Measurements from ENCODE around the gene DFFB.

The DFFB gene

GRCh38 chr1:3834701-3835100, 22.6 kb upstream of the DFFB start:
- DNase-seq, result no peak

DNA sequence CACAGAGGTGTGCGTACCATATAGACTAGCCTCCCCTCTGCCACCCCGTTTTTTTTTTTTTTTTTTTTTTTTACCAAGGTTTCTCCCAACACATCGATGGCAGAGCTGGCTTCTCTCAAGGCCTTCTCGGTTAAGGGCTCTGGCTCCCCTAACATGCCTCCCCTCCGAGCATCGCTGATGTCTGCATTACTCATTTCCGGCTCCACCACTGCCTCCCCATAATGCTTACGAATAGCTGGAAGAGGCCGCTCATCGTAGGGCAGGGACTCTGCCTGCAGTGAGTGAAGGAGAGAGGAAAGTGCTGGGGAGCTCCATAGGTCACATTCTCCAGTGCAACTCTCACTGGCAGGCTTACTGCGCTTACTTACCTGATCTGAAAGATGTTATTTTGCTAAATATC, 20.9 kb upstream of the DFFB start:
- no peak for DNase-seq

GRCh38 chr1:3837200-3837599, 20.1 kb upstream of the DFFB start:
- DNase-seq, result no peak

GRCh38 chr1:3837685-3838084, 19.6 kb upstream of the DFFB start:
- DNase-seq, result no peak

GRCh38 chr1:3838788-3839187, 18.5 kb upstream of the DFFB start:
- no peak for DNase-seq

GRCh38 chr1:3841491-3841890, 15.8 kb upstream of the DFFB start:
- no peak for DNase-seq

GRCh38 chr1:3842912-3843311, 14.4 kb upstream of the DFFB start:
- no peak for DNase-seq

GRCh38 chr1:3846541-3846940, 10.7 kb upstream of the DFFB start:
- no peak for DNase-seq

GRCh38 chr1:3847081-3847480, 10.2 kb upstream of the DFFB start:
- DNase-seq, result no peak

DNA sequence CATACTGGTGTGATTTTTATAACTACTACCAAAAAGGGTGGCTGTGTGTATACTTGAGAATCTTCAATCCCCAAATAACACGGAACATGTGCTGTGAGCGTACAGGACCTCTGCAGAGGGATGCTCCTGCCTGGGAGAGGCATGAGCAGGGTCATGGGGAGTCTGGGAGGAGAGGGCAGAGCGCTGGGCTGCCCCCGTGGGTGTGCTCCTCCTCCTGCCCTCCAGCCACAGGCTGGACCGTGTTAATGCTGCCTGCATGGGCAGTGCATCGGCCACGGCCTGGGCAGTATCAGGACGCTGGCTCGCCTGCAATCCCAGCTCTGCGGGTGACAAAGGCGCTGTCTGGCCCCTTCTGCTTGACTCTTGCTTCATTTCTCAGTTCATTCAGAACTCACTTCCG, 6.4 kb upstream of the DFFB start:
- DNase-seq, result no peak

- DNase-seq, result no peak
Measured at GRCh38 chr1:3851292-3851691, 6.0 kb upstream of the DFFB start.

DNA sequence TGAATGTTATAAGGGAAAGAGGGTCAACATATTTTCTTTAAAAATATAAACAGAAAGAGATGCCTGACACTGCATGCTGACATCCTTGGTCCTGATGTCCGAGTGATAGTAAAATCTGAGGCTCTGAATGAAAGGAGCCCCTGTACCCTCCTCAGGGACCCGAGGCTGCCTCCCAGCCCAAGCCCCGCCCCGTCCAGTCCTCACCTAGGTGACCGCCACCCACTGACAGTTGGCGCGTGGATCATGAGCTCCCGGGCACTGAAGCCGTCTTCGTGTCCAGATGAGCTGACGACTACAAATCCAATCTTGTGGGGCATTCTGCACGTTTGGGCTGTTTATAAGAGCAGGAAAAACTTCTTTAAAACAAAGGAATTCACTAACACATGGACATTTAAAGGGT, 5.2 kb upstream of the DFFB start:
- DNase-seq, result no peak

GRCh38 chr1:3852711-3853485, 4.4 kb upstream of the DFFB start:
- DNase-seq, result no peak

GRCh38 chr1:3857791-3858129, 484 bp downstream of the DFFB start:
- no peak for DNase-seq

DNA sequence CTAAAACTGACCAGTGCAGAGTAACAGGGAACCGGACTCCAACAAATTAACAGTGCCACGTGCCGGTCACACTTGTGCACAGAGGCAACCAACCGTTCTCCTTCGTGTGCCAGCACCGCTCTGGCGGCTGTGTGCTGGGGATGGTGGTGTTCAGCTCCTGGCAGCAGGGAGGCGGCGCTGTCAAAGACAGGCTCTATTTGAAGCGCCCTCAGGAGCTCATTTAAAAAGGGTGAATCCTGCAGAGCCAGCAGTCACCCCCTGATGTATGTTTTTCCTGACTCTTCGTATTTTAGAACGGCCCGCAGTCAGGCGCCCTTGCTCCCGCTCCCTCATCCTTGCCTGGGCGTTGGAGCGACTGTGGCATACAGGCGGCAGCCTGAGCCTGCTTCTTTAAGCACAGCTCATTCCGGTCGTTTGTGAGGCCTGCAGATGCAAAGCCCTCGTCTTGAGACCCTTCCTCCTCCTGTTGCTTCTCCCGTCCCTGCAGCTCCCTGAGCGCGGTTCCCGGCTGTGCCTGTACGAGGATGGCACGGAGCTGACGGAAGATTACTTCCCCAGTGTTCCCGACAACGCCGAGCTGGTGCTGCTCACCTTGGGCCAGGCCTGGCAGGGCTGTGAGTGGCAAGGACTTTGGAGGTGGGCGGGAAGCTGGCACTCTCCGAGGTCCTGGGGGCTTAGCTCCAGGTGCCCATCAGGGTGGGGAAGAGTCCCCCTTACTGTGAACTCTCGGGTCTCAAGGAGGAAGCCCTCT, 1.1 kb downstream of the DFFB start:
- no peak for DNase-seq

DNA sequence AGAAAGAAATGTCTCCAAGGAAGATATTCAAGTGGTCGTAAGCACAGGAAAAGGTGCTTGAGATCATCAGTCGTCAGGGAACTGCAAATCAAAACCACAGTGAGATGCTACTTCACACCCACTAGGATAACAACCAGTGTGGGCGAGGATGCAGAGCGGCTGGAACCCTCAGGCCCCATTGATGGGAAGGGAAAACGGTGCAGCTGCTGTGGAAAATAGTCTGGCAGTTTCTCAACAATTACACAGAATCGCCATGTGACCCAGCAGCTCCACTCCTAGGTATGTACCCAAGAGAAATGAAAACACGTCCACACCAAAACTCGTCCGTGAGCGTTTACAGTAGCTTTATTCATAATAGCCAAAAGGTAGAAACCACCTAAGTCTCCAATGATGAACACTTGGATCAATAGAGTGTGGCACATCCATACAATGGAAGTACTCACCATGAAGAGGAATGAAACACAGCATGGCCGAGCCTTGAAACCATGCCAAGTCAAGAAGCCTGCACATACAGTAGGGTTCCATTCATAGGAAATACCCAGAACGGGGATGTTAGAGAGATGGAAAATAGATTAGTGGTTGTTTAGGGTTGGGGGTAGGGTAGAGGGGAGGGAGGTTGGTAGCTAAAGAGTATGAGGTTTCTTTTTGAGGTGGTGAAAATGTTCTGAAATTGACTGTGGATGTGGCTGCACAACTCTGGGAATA, 6.1 kb downstream of the DFFB start:
- no peak for DNase-seq

DNA sequence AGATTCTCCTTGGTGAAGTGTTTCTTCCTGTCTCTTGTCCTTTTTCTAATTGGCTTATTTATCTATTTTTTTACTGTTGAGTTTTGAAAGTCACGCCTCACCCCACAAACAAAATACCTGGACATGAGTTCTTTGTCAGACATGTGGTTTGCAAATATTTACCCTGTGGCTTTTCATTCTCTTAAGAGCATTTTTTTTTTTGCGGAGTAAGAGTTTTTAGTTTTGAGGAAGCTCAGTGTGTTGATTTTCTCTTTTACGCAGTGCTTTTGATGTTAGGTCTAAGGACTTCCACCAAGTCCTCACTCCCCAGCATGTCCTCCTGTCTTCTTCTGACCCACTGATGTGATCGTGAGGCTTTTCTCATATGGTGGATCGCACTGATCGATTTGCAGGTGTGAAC, 7.6 kb downstream of the DFFB start:
- DNase-seq, result no peak

DNA sequence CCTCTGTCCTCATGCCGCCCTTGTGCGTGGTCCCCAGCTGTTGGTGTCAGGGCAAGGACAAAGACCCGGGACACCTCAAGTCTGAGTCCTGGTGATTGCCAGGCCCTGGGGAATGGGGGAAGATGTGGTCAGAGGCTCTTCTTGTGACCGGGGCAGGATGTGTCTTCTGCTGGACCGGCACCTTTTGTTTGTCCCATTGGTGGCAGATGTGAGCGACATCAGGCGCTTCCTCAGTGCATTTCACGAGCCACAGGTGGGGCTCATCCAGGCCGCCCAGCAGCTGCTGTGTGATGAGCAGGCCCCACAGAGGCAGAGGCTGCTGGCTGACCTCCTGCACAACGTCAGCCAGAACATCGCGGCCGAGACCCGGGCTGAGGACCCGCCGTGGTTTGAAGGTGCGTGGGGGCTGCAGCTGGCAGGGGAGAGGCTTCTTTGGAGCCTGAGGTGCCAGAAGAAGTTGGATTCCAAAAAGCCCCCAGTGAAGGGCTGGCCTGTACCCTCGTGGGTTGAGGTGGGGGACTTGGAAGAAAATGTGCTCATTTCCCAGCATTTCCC, 8.4 kb downstream of the DFFB start:
- DNase-seq, result no peak

- DNase-seq, result no peak
Measured at GRCh38 chr1:3868464-3869006, 11.3 kb downstream of the DFFB start.

GRCh38 chr1:3869751-3870301, 12.6 kb downstream of the DFFB start:
- DNase-seq, result no peak

DNA sequence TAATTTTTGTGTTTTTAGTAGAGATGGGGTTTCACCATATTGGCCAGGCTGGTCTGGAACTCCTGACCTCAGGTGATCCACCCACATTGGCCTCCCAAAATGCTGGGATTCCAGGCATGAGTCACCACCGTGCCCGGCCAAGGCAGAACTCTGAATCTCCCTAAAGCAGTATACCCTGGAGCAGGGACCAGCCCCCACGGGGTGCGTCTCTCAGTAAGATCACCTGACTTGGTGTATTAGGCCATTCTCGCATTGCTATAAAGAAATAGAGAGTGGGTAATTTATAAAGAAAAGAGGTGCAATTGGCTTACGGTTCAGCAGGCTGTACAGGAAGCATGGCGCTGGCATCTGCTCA, 14.2 kb downstream of the DFFB start:
- no peak for DNase-seq

GRCh38 chr1:3872546-3872945, 15.3 kb downstream of the DFFB start:
- no peak for DNase-seq

- no peak for DNase-seq
Measured at GRCh38 chr1:3874736-3875135, 17.5 kb downstream of the DFFB start.
